ENCODE results near the gene BABAM2. TPM values are rescaled to one million over a fixed set of nuclear protein-coding genes. Genes with fewer than 3 reads are reported as not detected.

BABAM2 gene
- total RNA-seq, 2 experiments from 2014 or later: 66.8 to 68.4 TPM

GRCh38 chr2:28340312-28341202, 450.0 kb downstream of the BABAM2 start:
- no peaks in the 10 kb centered on the region for H3K9me3 Mint-ChIP-seq
- ATAC-seq: no peak
- intact Hi-C loops (cut with micrococcal nuclease): no loop called here
- CTCF ChIA-PET: interaction anchor here (1.0 kb wide), 1 partner anchor 21 kb away, joined by 4 read pairs; no protein-coding TSS in a partner anchor
- POLR2A ChIA-PET: interaction anchor here (1.0 to 1.9 kb wide), 2 partner anchors 12 to 19 kb away, joined by 3 to 5 read pairs; no protein-coding TSS in a partner anchor
- H3K27me3 Mint-ChIP-seq: no peaks in the 10 kb centered on the region
- no peak overlapping the region for H3K4me3 Mint-ChIP-seq
- no peak overlapping the region for H3K27ac Mint-ChIP-seq
- H3K36me3 Mint-ChIP-seq (ENCODE audit: low read depth): no peaks in the 10 kb centered on the region
- TF ChIP-seq, protein P1, sequence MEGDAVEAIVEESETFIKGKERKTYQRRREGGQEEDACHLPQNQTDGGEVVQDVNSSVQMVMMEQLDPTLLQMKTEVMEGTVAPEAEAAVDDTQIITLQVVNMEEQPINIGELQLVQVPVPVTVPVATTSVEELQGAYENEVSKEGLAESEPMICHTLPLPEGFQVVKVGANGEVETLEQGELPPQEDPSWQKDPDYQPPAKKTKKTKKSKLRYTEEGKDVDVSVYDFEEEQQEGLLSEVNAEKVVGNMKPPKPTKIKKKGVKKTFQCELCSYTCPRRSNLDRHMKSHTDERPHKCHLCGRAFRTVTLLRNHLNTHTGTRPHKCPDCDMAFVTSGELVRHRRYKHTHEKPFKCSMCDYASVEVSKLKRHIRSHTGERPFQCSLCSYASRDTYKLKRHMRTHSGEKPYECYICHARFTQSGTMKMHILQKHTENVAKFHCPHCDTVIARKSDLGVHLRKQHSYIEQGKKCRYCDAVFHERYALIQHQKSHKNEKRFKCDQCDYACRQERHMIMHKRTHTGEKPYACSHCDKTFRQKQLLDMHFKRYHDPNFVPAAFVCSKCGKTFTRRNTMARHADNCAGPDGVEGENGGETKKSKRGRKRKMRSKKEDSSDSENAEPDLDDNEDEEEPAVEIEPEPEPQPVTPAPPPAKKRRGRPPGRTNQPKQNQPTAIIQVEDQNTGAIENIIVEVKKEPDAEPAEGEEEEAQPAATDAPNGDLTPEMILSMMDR (IDR thresholded peaks at IDR 0.05): no peak
- no peak for DNase-seq
- no peaks in the 10 kb centered on the region for H3K4me1 Mint-ChIP-seq (ENCODE audit: low read depth)

DNA sequence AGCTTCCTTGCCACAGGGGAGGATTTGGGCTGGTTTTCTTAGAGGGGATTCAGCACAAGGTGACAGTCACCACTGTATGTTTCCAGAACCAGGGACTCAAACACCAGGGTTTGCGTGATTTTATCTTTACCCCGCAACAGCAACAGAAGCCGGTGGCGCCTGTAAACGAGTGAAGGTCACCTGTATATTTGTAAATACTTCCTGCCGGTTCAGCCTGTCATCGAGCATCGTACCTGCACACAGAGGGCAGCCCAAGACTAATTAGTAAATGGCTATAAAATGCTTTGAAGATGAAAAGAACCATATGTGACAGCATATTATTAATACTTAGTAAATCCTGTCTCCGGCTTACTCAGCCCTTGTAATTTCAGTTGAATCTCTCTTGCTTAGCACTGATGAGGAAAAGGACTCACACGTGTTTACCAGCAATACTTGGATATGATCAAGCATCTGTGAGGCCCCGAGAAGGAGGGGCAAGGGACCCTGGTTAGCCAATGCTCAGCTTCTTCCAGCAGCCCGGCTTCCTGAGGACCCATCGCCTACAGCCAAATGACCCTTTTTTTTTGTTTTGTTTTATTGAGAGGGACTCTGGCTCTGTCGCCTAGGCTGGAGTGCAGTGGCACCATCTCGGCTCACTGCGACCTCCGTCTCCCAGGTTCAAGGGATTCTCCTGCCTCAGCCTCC, 450.8 kb downstream of the BABAM2 start:
- ChIA-PET CTCF (no interaction called here), POLR2A (interaction anchor here (0.6 to 1.9 kb wide), 2 partner anchors 11 to 255 kb away, joined by 4 to 5 read pairs; no protein-coding TSS in a partner anchor)
- no peaks in the 10 kb centered on the region for H3K9me3 Mint-ChIP-seq
- H3K27me3 Mint-ChIP-seq: no peaks in the 10 kb centered on the region
- ATAC-seq (no peak), DNase-seq (no peak)
- TF ChIP-seq, protein P1 (IDR thresholded peaks at IDR 0.05): no peak
- intact Hi-C loops (cut with micrococcal nuclease): no loop called here
- H3K4me3 Mint-ChIP-seq: no peak overlapping the region
- no peak overlapping the region for H3K27ac Mint-ChIP-seq
- no peaks in the 10 kb centered on the region for H3K36me3 Mint-ChIP-seq (ENCODE audit: low read depth)
- H3K4me1 Mint-ChIP-seq (ENCODE audit: low read depth): no peaks in the 10 kb centered on the region

DNA sequence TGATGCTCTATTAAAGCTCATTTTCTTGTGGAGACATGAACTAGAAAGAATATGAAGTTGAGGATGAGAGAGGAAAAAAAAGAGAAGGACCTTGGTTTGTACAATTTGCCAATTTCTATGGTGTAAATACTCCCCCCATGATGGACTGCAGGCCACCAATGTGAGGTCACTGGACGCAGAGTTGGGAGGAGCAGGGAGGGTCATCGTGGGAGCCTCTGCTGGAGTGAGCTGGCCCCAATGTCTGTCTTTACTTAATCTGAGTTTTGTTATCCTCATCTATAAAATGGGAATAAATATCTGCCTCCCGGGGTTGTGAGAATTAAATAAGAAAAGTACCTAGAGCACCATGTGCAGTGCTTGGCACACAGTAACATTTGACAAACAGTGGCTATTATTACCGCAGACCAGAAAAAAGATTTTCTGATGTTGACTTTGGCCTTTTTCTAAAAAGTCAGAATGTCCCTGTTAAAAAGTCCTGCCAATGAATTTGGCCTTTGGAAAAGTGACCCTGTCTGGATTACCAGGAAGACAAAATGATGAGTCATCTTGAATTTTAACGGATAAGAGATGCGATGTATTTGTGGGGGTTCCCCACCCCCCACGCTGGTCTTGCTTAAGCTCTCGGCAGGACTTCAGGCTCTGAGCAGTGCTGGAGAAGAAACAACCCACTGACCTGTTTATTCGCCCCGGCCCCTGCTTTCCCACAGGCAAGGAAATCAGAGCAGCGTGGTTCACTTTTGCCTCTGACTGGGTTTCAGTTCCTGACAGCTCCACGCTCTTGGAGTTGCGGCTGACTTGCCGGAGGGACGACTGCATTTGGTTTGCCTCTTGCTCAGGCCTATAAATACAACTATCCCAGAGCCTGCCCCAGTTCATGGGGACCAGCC, 451.8 kb downstream of the BABAM2 start:
- intact Hi-C loops (cut with micrococcal nuclease): no loop called here
- Mint-ChIP-seq H3K4me1 (ENCODE audit: low read depth) (peaks cover 7% of the 10 kb centered on the region), H3K4me3 (no peak overlapping the region), H3K9me3 (no peaks in the 10 kb centered on the region), H3K36me3 (ENCODE audit: low read depth) (no peaks in the 10 kb centered on the region), H3K27ac (no peak overlapping the region), H3K27me3 (no peaks in the 10 kb centered on the region)
- no peak for DNase-seq
- TF ChIP-seq, protein P1 (IDR thresholded peaks at IDR 0.05): no peak
- ChIA-PET POLR2A (interaction anchor here (0.6 to 1.9 kb wide), 4 partner anchors 10 to 256 kb away, joined by 3 to 5 read pairs (median 4); no protein-coding TSS in a partner anchor), CTCF (no interaction called here)
- no peak for ATAC-seq

GRCh38 chr2:28343184-28343942, 452.8 kb downstream of the BABAM2 start:
- no peaks in the 10 kb centered on the region for H3K27me3 Mint-ChIP-seq
- ATAC-seq: no peak
- CTCF ChIA-PET: no interaction called here
- TF ChIP-seq, protein P1 (IDR thresholded peaks at IDR 0.05): no peak
- H3K9me3 Mint-ChIP-seq: no peaks in the 10 kb centered on the region
- intact Hi-C loops (cut with micrococcal nuclease): no loop called here
- POLR2A ChIA-PET: interaction anchor here (0.6 to 1.1 kb wide), 2 partner anchors 9 to 10 kb away, joined by 3 to 4 read pairs; no protein-coding TSS in a partner anchor
- no peak overlapping the region for H3K27ac Mint-ChIP-seq
- H3K4me3 Mint-ChIP-seq: no peak overlapping the region
- no peak for DNase-seq
- H3K36me3 Mint-ChIP-seq (ENCODE audit: low read depth): no peaks in the 10 kb centered on the region
- H3K4me1 Mint-ChIP-seq (ENCODE audit: low read depth): peaks cover 18% of the 10 kb centered on the region
